ENCODE data around the gene MKNK2. TPM values are rescaled to one million over a fixed set of nuclear protein-coding genes. Genes with fewer than 3 reads are reported as not detected.
A peak's percentile ranks its signal among the peaks of the same experiment; 100 is the strongest.
"Not testable (repeated sequence)": the region's sequence is repeated elsewhere in the genome, so short reads cannot be mapped to it uniquely, and the experiment has no call there.

The MKNK2 gene
- total RNA-seq, 2 donors from 2014 or later: 69.7 to 96.3 TPM

DNA sequence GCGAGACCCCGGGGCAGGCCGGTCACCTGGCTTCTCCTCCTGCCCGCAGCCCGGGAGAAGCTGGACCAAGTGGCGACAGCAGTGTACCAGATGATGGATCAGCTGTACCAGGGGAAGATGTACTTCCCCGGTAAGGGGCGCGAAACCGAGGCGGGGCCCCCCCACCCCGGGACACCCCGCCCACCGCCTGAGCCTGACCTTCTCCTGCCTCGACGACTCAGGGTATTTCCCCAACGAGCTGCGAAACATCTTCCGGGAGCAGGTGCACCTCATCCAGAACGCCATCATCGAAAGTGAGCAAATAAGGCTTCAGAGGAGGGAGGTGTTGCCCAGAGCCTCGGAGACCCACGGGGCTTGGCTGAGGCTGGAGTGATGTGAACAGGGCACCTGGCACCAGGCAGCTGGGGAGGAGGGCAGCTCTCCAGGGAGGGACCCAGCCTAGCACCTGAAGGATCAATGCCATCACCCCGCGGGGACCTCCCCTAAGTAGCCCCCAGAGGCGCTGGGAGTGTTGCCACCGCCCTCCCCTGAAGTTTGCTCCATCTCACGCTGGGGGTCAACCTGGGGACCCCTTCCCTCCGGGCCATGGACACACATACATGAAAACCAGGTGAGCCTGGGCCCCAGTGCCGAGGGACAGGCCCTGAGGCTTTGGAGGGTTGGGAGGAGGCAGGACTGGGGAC, 46.3 kb upstream of the MKNK2 start:
- no peak for ATAC-seq (ENCODE audit: insufficient number of reproducible peaks, low FRiP score, low read depth)
- Histone ChIP-seq H3K4me1 (ENCODE audit: control insufficient read depth in 1 of 2, low read depth in 2 of 2) (peaks cover 30 to 42% of the 10 kb centered on the region in 2 donors), H3K27me3 (replicated peaks; ENCODE audit: insufficient read depth) (no peaks in the 10 kb centered on the region), H3K27ac (peak overlapping the region; percentile 53 to 71), H3K4me3 (peak overlapping the region; percentile 83), H3K9me3 (no peaks in the 10 kb centered on the region), H3K36me3 (peaks cover 28% of the 10 kb centered on the region)
- DNase-seq (ENCODE audit: low spot score): no peak
- TF ChIP-seq, protein P1, sequence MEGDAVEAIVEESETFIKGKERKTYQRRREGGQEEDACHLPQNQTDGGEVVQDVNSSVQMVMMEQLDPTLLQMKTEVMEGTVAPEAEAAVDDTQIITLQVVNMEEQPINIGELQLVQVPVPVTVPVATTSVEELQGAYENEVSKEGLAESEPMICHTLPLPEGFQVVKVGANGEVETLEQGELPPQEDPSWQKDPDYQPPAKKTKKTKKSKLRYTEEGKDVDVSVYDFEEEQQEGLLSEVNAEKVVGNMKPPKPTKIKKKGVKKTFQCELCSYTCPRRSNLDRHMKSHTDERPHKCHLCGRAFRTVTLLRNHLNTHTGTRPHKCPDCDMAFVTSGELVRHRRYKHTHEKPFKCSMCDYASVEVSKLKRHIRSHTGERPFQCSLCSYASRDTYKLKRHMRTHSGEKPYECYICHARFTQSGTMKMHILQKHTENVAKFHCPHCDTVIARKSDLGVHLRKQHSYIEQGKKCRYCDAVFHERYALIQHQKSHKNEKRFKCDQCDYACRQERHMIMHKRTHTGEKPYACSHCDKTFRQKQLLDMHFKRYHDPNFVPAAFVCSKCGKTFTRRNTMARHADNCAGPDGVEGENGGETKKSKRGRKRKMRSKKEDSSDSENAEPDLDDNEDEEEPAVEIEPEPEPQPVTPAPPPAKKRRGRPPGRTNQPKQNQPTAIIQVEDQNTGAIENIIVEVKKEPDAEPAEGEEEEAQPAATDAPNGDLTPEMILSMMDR (IDR thresholded peaks at IDR 0.05): no peak

DNA sequence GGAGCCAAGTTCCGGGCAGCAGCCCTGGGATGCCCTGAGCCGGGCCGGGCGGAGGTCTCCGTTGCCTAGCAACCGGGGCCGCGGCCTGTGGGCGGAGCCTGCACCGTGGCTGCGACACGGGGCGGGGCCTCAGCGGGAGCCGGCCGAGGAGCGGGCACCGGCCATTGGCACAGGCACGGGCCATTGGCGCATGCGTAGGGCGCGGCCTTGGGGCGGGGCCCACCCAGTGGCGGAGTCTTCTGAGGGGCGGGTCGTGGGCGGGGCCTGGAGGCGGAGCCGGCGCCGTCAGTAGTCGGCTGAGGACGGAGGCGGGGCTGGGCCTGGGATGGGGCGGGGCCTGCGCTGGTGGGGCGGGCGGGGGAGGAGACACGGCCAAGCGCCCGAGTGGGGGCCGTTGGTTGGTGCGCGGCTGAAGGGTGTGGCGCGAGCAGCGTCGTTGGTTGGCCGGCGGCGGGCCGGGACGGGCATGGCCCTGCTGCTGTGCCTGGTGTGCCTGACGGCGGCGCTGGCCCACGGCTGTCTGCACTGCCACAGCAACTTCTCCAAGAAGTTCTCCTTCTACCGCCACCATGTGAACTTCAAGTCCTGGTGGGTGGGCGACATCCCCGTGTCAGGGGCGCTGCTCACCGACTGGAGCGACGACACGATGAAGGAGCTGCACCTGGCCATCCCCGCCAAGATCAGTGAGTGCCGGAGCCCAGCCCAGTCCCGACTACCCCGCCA, 45.6 kb upstream of the MKNK2 start, which contains the start of gene IZUMO4:
Gene IZUMO4, plus strand, starts transcription at position 436 of the 723 bp plus-strand sequence. Its CDS starts 31 bp downstream, at position 467.
- ATAC-seq (ENCODE audit: insufficient number of reproducible peaks, low FRiP score, low read depth) (peak; percentile 88), DNase-seq (ENCODE audit: low spot score) (peak; percentile 95)
- H3K27me3 ChIP-seq (replicated peaks; ENCODE audit: insufficient read depth): no peaks in the 10 kb centered on the region
- peak within 1 kb of the TSS; percentile 90 for H3K4me3 ChIP-seq
- peaks cover 21% of the 10 kb centered on the region for H3K36me3 ChIP-seq
- TF ChIP-seq, protein P1 (IDR thresholded peaks at IDR 0.05): peak; percentile 54
- H3K4me1 ChIP-seq (ENCODE audit: control insufficient read depth in 1 of 2, low read depth in 2 of 2): peaks cover 31 to 48% of the 10 kb centered on the region in 2 donors
- H3K27ac ChIP-seq: peak within 1 kb of the TSS; percentile 87 to 90
- H3K9me3 ChIP-seq: no peaks in the 10 kb centered on the region

DNA sequence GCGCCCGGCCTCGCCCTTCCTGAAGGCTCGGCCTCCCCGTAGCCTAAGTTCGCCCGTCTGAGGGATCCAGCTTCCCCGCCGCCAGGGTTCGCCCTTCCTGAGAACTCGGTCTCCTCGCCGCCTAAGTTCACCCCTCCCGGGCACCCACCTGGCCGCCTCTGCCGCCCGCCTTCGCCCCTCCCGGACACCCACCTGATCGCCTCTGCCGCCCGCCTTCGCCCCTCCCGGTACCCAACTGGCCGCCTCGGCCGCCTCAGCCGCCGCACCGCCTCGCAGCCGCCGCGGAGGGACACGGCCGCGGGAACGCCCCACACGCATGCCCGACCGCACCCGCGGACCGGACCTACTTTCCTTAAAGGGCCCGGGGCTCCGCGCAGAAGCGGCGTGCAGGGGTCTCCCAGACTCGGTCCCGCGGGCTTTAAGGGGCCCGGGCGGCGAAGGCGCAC, 45.0 kb upstream of the MKNK2 start, which contains the start of gene MOB3A:
Gene MOB3A, minus strand, starts transcription at position 293 of the 446 bp plus-strand sequence. CDS start 17,766 bp downstream, outside the sequence.
- H3K9me3 ChIP-seq: no peaks in the 10 kb centered on the region
- TF ChIP-seq, protein P1 (IDR thresholded peaks at IDR 0.05): peak; percentile 41
- H3K4me3 ChIP-seq: peak within 1 kb of the TSS; percentile 90
- DNase-seq (ENCODE audit: low spot score) (peak; percentile 55), ATAC-seq (ENCODE audit: insufficient number of reproducible peaks, low FRiP score, low read depth) (peak; percentile 71)
- H3K27ac ChIP-seq: peak within 1 kb of the TSS; percentile 87 to 90
- no peaks in the 10 kb centered on the region for H3K27me3 ChIP-seq (replicated peaks; ENCODE audit: insufficient read depth)
- peaks cover 37 to 54% of the 10 kb centered on the region in 2 donors for H3K4me1 ChIP-seq (ENCODE audit: control insufficient read depth in 1 of 2, low read depth in 2 of 2)
- peaks cover 15% of the 10 kb centered on the region for H3K36me3 ChIP-seq

DNA sequence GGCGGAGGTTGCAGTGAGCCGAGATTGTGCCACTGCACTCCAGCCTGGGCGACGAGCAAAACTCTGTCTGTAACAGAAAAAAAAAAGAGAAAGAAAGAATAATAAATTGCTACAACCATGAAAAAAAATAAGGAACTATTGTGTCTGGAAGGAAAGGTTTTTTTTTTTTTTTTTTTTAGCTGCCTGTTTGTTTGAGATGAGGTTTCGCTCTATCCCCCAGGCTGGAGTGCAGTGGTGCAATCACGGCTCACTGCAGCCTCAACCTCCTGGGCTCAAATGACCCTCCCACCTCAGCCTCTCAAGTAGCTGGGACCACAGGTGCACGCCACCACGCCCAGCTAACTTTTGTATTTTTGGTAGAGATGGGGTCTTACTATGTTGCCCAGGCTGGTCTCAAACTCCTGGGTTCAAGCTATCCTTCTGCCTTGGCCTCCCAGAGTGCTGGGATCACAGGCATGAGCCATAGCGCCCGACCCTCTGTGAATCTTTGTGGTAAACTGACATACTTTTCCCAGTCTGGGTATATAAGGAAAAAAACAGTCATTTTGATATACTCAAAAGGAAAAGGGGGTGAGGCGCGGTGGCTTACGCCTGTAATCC, 41.0 kb upstream of the MKNK2 start:
- ATAC-seq (ENCODE audit: insufficient number of reproducible peaks, low FRiP score, low read depth); H3K9me3 ChIP-seq; H3K36me3 ChIP-seq; H3K27me3 ChIP-seq (replicated peaks; ENCODE audit: insufficient read depth); DNase-seq (ENCODE audit: low spot score); H3K4me3 ChIP-seq: not testable (repeated sequence)
- Histone ChIP-seq H3K27ac (peak overlapping the region in 1 of 2 donors; percentile 61), H3K4me1 (ENCODE audit: control insufficient read depth in 1 of 2, low read depth in 2 of 2) (peaks cover 41 to 75% of the 10 kb centered on the region in 2 donors)

DNA sequence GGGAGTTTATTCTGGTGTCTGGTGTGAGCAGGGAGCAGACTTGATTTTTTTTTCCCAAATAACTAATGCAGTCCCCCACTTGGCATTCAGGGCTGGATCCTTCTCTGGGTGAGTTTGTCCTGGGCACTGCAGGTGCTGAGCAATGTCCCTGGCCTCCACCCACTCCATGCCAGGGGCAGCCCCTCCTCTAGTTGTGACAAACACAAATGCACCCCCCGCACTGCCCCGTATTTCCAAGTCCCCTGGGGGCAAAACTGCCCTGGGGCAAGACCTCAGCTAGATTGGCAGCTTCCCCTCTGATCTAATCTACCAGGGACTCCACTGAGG, 38.6 kb upstream of the MKNK2 start:
- Histone ChIP-seq H3K27me3 (replicated peaks; ENCODE audit: insufficient read depth) (no peaks in the 10 kb centered on the region), H3K4me1 (ENCODE audit: control insufficient read depth in 1 of 2, low read depth in 2 of 2) (peaks cover 35 to 69% of the 10 kb centered on the region in 2 donors), H3K9me3 (no peaks in the 10 kb centered on the region), H3K4me3 (peak overlapping the region; percentile 44), H3K27ac (peak overlapping the region; percentile 27 to 61), H3K36me3 (peaks cover 3% of the 10 kb centered on the region)
- ATAC-seq (ENCODE audit: insufficient number of reproducible peaks, low FRiP score, low read depth) (no peak), DNase-seq (ENCODE audit: low spot score) (no peak)
- TF ChIP-seq, protein P1 (IDR thresholded peaks at IDR 0.05): no peak

Data from thoracic aorta (tissue), 2 donors.